AG09309 (cell line): ENCODE data around the gene TFDP2.
"Not testable (repeated sequence)": the region's sequence is repeated elsewhere in the genome, so short reads cannot be mapped to it uniquely, and the experiment has no call there.

Source experiments
- DNase-seq: peaks from one replicate; pipeline ENCODE4 v3.0.0-alpha.2; 2010; ENCODE audit warnings: low read depth
- H3K4me3 ChIP-seq: 2 replicates; pipeline ENCODE4 v1.5.1; 2011; ENCODE audit warnings: mild to moderate bottlenecking, low read depth, low read length, moderate library complexity; ENCODE audit not compliant: control insufficient read depth
- CTCF ChIP-seq: IDR thresholded peaks from 2 replicates; pipeline ENCODE4 v1.5.1; 2011; ENCODE audit warnings: mild to moderate bottlenecking, low read depth, low read length, inconsistent platforms; ENCODE audit not compliant: insufficient read depth, control insufficient read depth; ENCODE audit errors: missing control alignments

TFDP2 gene

GRCh38 chr3:142013993-142014392 is 135.4 kb downstream of the TFDP2 start:
- no peak for TF ChIP-seq CTCF
- no peak for DNase-seq
- H3K4me3 ChIP-seq: no peak overlapping the region

- DNase-seq: no peak
- H3K4me3 ChIP-seq: no peak overlapping the region
- no peak for TF ChIP-seq CTCF
Observed at GRCh38 chr3:142013326-142013980, 135.9 kb downstream of the TFDP2 start.

GRCh38 chr3:142009029-142009428 is 140.3 kb downstream of the TFDP2 start:
- no peak for DNase-seq
- no peak for TF ChIP-seq CTCF
- no peak overlapping the region for H3K4me3 ChIP-seq

- DNase-seq: no peak
- H3K4me3 ChIP-seq: no peak overlapping the region
- no peak for TF ChIP-seq CTCF
Observed at GRCh38 chr3:142007710-142008399, 141.5 kb downstream of the TFDP2 start.

- DNase-seq, H3K4me3 ChIP-seq: not testable (repeated sequence)
Observed at GRCh38 chr3:142004957-142005356, 144.4 kb downstream of the TFDP2 start.

- no peak overlapping the region for H3K4me3 ChIP-seq
- no peak for TF ChIP-seq CTCF
- DNase-seq: no peak
Observed at GRCh38 chr3:142004025-142004424, 145.3 kb downstream of the TFDP2 start.

GRCh38 chr3:142003291-142003690 is 146.1 kb downstream of the TFDP2 start:
- TF ChIP-seq CTCF: no peak
- no peak overlapping the region for H3K4me3 ChIP-seq
- no peak for DNase-seq
